SK-N-SH (cell line): ENCODE measurements around the gene ARPIN. TPM values are rescaled to one million over a fixed set of nuclear protein-coding genes. Genes with fewer than 3 reads are reported as not detected.

Source experiments
- CTCF ChIA-PET: fragments of 300-600, 350-600 bp; formaldehyde crosslinking; extraction: SDS; loops from one replicate; lab custom pipeline; 2021; lab: Yijun Ruan, JAX
- POLR2A ChIA-PET: fragments of 350-600 bp; sonication (Branson Sonifier 250); formaldehyde crosslinking; extraction: SDS; loops from one replicate; lab custom pipeline; 2020; ENCODE audit warnings: antibody characterized with exemption, inconsistent platforms; lab: Yijun Ruan, JAX
- DNase-seq: peaks from one replicate; pipeline ENCODE4 v3.0.0; 2012
- H2AFZ ChIP-seq: fragments of 200-600 bp; sonication (generic); 2 replicates; pipeline ENCODE4 v1.8.1; 2016; ENCODE audit warnings: antibody characterized with exemption, mild to moderate bottlenecking, low read depth
- H3F3A ChIP-seq: fragments of 200-600 bp; sonication (generic); replicated peaks from 2 replicates; pipeline ENCODE3; 2016; ENCODE audit warnings: antibody characterized with exemption, mild to moderate bottlenecking; ENCODE audit not compliant: insufficient read depth
- H3K27ac ChIP-seq, 2 experiments: fragments of 200-500 bp in 1 of 2; fragments of 200-600 bp in 1 of 2; sonication (Bioruptor generic) in 1 of 2; sonication (generic), shearing (Covaris generic) in 1 of 2; 2 replicates each; pipeline versions ENCODE4 v1.5.1 to v1.6.1; 2014 to 2016; ENCODE audit warnings: low read depth in 2 of 2, inconsistent platforms in 1 of 2, low read length in 1 of 2, mild to moderate bottlenecking in 1 of 2, mixed read lengths in 1 of 2
- H3K27me3 ChIP-seq: fragments of 200-600 bp; sonication (generic), shearing (Covaris generic); 2 replicates; pipeline ENCODE4 v1.6.1; 2016; ENCODE audit warnings: mixed run types; ENCODE audit not compliant: insufficient read depth
- H3K36me3 ChIP-seq, 2 experiments: fragments of 200-500 bp in 1 of 2; fragments of 200-600 bp in 1 of 2; sonication (Bioruptor generic) in 1 of 2; sonication (generic) in 1 of 2; replicated peaks in 1 of 2; 2 replicates each; pipeline versions ENCODE3 to v1.5.1; 2014 to 2016; ENCODE audit warnings: low read length in 1 of 2, mild to moderate bottlenecking in 1 of 2; ENCODE audit not compliant: insufficient read depth in 2 of 2, control insufficient read depth in 1 of 2
- H3K4me1 ChIP-seq, 2 experiments: fragments of 200-500 bp in 1 of 2; fragments of 200-600 bp in 1 of 2; sonication (Bioruptor generic) in 1 of 2; sonication (generic), shearing (Covaris generic) in 1 of 2; 2 replicates each; pipeline versions ENCODE4 v1.5.1 to v1.6.1; 2014 to 2016; ENCODE audit warnings: low read depth in 1 of 2, low read length in 1 of 2, mixed run types in 1 of 2; ENCODE audit not compliant: insufficient read depth in 2 of 2, control insufficient read depth in 1 of 2
- H3K4me2 ChIP-seq: fragments of 200-600 bp; sonication (generic), shearing (Covaris generic); 2 replicates; pipeline ENCODE4 v1.6.1; 2017; ENCODE audit warnings: mixed run types
- H3K4me3 ChIP-seq, 2 experiments: fragments of 200-500 bp in 1 of 2; fragments of 200-600 bp in 1 of 2; sonication (Bioruptor generic) in 1 of 2; sonication (generic), shearing (Covaris generic) in 1 of 2; 2 replicates each; pipeline versions ENCODE4 v1.5.1 to v1.8.1; 2014 to 2016; ENCODE audit warnings: low read depth in 2 of 2, inconsistent platforms in 1 of 2, low read length in 1 of 2, mild to moderate bottlenecking in 1 of 2, mixed read lengths in 1 of 2, moderate library complexity in 1 of 2
- H3K79me2 ChIP-seq: fragments of 200-600 bp; sonication (generic); 2 replicates; pipeline ENCODE4 v1.8.1; 2017; ENCODE audit warnings: mild to moderate bottlenecking; ENCODE audit not compliant: insufficient read depth
- H3K9ac ChIP-seq: fragments of 200-600 bp; sonication (generic); 2 replicates; pipeline ENCODE4 v1.6.1; 2017; ENCODE audit warnings: mixed run types
- H3K9me2 ChIP-seq: fragments of 200-600 bp; sonication (generic); 2 replicates; pipeline ENCODE4 v1.6.1; 2017; ENCODE audit warnings: mixed run types
- H3K9me3 ChIP-seq: fragments of 200-600 bp; sonication (generic); 2 replicates; pipeline ENCODE4 v1.6.1; 2017; ENCODE audit warnings: mixed run types, mild to moderate bottlenecking, moderate library complexity
- H4K20me1 ChIP-seq: fragments of 200-600 bp; sonication (generic); 2 replicates; pipeline ENCODE4 v1.6.1; 2017; ENCODE audit warnings: mild to moderate bottlenecking, mixed run types; ENCODE audit not compliant: insufficient read depth
- CHD2 ChIP-seq: fragments of 150-350 bp; IDR thresholded peaks from 2 replicates; pipeline ENCODE4 v1.6.1; 2018; ENCODE audit warnings: low read length; ENCODE audit not compliant: partially characterized antibody
- ELF1 ChIP-seq: IDR thresholded peaks from 2 replicates; pipeline ENCODE4 v1.4.0; 2012
- EP300 ChIP-seq, 2 experiments: IDR thresholded peaks; 2 replicates each; pipeline versions ENCODE4 v1.4.0 to v1.6.1; 2012; ENCODE audit warnings: borderline replicate concordance in 1 of 2, low read depth in 1 of 2, low read length in 1 of 2
- FOXJ3 ChIP-seq: sonication (generic); formaldehyde crosslinking; IDR thresholded peaks from 2 replicates; pipeline ENCODE4 v1.5.1; 2020; ENCODE audit warnings: mild to moderate bottlenecking, missing genetic modification reagents
- GABPA ChIP-seq: IDR thresholded peaks from 2 replicates; pipeline ENCODE4 v1.4.0; 2012; ENCODE audit warnings: low read depth, mild to moderate bottlenecking
- GATA2 ChIP-seq: sonication (generic); formaldehyde crosslinking; IDR thresholded peaks from 2 replicates; pipeline ENCODE4 v1.5.0; 2020; ENCODE audit warnings: mild to moderate bottlenecking, missing genetic modification reagents
- MEF2A ChIP-seq: IDR thresholded peaks from 2 replicates; pipeline ENCODE4 v1.4.0; 2012; ENCODE audit warnings: low read depth, borderline replicate concordance
- NFIC ChIP-seq: IDR thresholded peaks from 2 replicates; pipeline ENCODE4 v1.4.0; 2012; ENCODE audit warnings: borderline replicate concordance
- TAF1 ChIP-seq: IDR thresholded peaks from 2 replicates; pipeline ENCODE4 v1.6.1; 2012; ENCODE audit warnings: low read depth, mild to moderate bottlenecking, low read length, moderate library complexity, borderline replicate concordance
- TEAD4 ChIP-seq: IDR thresholded peaks from 2 replicates; pipeline ENCODE4 v1.4.0; 2012; ENCODE audit warnings: mild to moderate bottlenecking, borderline replicate concordance; ENCODE audit not compliant: insufficient read depth
- YY1 ChIP-seq: IDR thresholded peaks from 2 replicates; pipeline ENCODE4 v1.4.0; 2012; ENCODE audit warnings: low read depth, mild to moderate bottlenecking
- WGBS: methylation state at CpG from one replicate; pipeline ENCODE4 v1.1.6; 2017; ENCODE audit warnings: low lambda C conversion rate; 5-methylcytosine and 5-hydroxymethylcytosine counted together
- polyA plus RNA-seq, 3 experiments: library from polyadenylated mRNA; depleted of rRNA; stranded (reverse); fragments of >200 nt; gene quantifications; 2 replicates each; pipeline ENCODE4 v1.2.3, GENCODE V29; 2012
- TF ChIP-seq, protein P1 (sequence below): fragments of 150-350 bp; IDR thresholded peaks from 2 replicates; pipeline ENCODE4 v1.6.1; 2016; ENCODE audit warnings: mild to moderate bottlenecking, low read depth, low read length
- TF ChIP-seq, protein P2 (sequence below): IDR thresholded peaks from 2 replicates; pipeline ENCODE4 v1.6.1; 2012; ENCODE audit warnings: mild to moderate bottlenecking, low read depth, low read length, moderate library complexity
- TF ChIP-seq, protein P3 (sequence below): IDR thresholded peaks from 2 replicates; pipeline ENCODE4; 2012
- TF ChIP-seq, protein P4 (sequence below): fragments of 200-600 bp; sonication (generic); IDR thresholded peaks from 2 replicates; pipeline ENCODE4 v1.6.1; 2017; ENCODE audit warnings: antibody characterized with exemption, mild to moderate bottlenecking, moderate library complexity
- TF ChIP-seq, protein P5 (sequence below): IDR thresholded peaks from 2 replicates; pipeline ENCODE4 v1.4.0; 2012; ENCODE audit warnings: low read depth, borderline replicate concordance
- TF ChIP-seq, protein P6 (sequence below): fragments of 150-350 bp; IDR thresholded peaks from 2 replicates; pipeline ENCODE4 v1.6.1; 2017; ENCODE audit warnings: antibody characterized with exemption, low read length, low read depth, borderline replicate concordance

ARPIN gene
- polyA plus RNA-seq, 1 of the 3 experiments (the other 2 are of a cell fraction) = 13.5 TPM

DNA sequence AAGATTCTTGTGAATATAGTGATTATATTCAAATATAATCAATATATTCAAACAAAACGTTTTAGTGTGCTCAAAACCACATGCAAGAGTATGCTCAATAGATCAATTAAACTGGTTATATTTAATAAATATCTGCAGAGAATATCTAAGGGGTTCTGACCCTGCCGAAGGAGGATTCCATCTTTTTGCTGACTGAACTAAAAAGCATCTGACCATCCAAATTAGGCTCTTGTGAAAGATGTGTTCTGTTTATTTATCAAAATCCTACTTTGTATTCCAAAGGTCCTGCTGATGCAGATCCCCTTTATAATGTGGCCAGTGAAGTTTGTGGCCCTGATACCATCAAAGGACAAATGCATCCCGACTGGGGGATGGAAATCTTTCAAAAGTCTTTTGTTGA is 41.8 kb upstream of the ARPIN start (continued):
- no peak for TF ChIP-seq YY1
- TF ChIP-seq, protein P1, sequence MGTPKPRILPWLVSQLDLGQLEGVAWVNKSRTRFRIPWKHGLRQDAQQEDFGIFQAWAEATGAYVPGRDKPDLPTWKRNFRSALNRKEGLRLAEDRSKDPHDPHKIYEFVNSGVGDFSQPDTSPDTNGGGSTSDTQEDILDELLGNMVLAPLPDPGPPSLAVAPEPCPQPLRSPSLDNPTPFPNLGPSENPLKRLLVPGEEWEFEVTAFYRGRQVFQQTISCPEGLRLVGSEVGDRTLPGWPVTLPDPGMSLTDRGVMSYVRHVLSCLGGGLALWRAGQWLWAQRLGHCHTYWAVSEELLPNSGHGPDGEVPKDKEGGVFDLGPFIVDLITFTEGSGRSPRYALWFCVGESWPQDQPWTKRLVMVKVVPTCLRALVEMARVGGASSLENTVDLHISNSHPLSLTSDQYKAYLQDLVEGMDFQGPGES = no peak

DNA sequence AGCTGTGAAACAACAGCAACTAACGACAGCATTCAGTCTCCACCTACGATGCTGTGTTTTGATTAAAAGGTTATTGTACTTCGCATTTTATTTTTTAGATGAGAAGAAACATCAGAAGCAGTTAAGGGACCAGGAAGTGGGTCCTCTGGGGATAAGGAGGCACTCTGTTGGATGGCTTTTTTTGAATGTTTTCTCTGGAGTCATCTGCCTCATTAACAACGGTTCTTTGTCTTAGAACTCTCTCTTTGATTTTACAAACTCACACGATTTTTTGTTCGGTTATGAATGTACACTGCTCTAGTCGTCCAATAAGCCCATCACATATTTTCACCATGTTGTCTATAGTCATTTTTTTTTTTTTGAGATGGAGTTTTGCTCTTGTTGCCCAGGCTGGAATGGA is 36.0 kb upstream of the ARPIN start:
- Histone ChIP-seq H3K27me3 (no peaks in the 10 kb centered on the region), H3K27ac (no peak overlapping the region), H3K4me1 (no peaks in the 10 kb centered on the region), H3K9ac (no peak overlapping the region), H3K4me3 (no peak overlapping the region), H3K4me2 (no peak overlapping the region), H3K9me2 (no peaks in the 10 kb centered on the region), H2AFZ (no peak overlapping the region), H3F3A (no peaks in the 10 kb centered on the region), H3K36me3 (no peaks in the 10 kb centered on the region), H4K20me1 (no peaks in the 10 kb centered on the region), H3K9me3 (no peaks in the 10 kb centered on the region), H3K79me2 (no peaks in the 10 kb centered on the region)
- ChIA-PET CTCF (interaction anchor here (1.0 to 1.8 kb wide), 2 partner anchors 11 to 123 kb away, joined by 3 to 4 read pairs; no protein-coding TSS in a partner anchor), POLR2A (no interaction called here)
- TF ChIP-seq TEAD4 (no peak), FOXJ3 (no peak), CHD2 (no peak), YY1 (no peak), NFIC (no peak), EP300 (IDR thresholded peaks at IDR 0.05; ENCODE audit: borderline replicate concordance in 1 of 2, low read depth in 1 of 2, low read length in 1 of 2) (no peak), GATA2 (CRISPR knock-in tag) (no peak), TAF1 (no peak), GABPA (no peak), MEF2A (no peak), ELF1 (no peak)
- TF ChIP-seq, protein P2, sequence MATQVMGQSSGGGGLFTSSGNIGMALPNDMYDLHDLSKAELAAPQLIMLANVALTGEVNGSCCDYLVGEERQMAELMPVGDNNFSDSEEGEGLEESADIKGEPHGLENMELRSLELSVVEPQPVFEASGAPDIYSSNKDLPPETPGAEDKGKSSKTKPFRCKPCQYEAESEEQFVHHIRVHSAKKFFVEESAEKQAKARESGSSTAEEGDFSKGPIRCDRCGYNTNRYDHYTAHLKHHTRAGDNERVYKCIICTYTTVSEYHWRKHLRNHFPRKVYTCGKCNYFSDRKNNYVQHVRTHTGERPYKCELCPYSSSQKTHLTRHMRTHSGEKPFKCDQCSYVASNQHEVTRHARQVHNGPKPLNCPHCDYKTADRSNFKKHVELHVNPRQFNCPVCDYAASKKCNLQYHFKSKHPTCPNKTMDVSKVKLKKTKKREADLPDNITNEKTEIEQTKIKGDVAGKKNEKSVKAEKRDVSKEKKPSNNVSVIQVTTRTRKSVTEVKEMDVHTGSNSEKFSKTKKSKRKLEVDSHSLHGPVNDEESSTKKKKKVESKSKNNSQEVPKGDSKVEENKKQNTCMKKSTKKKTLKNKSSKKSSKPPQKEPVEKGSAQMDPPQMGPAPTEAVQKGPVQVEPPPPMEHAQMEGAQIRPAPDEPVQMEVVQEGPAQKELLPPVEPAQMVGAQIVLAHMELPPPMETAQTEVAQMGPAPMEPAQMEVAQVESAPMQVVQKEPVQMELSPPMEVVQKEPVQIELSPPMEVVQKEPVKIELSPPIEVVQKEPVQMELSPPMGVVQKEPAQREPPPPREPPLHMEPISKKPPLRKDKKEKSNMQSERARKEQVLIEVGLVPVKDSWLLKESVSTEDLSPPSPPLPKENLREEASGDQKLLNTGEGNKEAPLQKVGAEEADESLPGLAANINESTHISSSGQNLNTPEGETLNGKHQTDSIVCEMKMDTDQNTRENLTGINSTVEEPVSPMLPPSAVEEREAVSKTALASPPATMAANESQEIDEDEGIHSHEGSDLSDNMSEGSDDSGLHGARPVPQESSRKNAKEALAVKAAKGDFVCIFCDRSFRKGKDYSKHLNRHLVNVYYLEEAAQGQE = no peak
- TF ChIP-seq, protein P3, sequence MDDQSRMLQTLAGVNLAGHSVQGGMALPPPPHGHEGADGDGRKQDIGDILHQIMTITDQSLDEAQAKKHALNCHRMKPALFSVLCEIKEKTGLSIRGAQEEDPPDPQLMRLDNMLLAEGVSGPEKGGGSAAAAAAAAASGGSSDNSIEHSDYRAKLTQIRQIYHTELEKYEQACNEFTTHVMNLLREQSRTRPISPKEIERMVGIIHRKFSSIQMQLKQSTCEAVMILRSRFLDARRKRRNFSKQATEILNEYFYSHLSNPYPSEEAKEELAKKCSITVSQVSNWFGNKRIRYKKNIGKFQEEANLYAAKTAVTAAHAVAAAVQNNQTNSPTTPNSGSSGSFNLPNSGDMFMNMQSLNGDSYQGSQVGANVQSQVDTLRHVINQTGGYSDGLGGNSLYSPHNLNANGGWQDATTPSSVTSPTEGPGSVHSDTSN = no peak
- TF ChIP-seq, protein P4, sequence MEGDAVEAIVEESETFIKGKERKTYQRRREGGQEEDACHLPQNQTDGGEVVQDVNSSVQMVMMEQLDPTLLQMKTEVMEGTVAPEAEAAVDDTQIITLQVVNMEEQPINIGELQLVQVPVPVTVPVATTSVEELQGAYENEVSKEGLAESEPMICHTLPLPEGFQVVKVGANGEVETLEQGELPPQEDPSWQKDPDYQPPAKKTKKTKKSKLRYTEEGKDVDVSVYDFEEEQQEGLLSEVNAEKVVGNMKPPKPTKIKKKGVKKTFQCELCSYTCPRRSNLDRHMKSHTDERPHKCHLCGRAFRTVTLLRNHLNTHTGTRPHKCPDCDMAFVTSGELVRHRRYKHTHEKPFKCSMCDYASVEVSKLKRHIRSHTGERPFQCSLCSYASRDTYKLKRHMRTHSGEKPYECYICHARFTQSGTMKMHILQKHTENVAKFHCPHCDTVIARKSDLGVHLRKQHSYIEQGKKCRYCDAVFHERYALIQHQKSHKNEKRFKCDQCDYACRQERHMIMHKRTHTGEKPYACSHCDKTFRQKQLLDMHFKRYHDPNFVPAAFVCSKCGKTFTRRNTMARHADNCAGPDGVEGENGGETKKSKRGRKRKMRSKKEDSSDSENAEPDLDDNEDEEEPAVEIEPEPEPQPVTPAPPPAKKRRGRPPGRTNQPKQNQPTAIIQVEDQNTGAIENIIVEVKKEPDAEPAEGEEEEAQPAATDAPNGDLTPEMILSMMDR = no peak
- TF ChIP-seq, protein P5, sequence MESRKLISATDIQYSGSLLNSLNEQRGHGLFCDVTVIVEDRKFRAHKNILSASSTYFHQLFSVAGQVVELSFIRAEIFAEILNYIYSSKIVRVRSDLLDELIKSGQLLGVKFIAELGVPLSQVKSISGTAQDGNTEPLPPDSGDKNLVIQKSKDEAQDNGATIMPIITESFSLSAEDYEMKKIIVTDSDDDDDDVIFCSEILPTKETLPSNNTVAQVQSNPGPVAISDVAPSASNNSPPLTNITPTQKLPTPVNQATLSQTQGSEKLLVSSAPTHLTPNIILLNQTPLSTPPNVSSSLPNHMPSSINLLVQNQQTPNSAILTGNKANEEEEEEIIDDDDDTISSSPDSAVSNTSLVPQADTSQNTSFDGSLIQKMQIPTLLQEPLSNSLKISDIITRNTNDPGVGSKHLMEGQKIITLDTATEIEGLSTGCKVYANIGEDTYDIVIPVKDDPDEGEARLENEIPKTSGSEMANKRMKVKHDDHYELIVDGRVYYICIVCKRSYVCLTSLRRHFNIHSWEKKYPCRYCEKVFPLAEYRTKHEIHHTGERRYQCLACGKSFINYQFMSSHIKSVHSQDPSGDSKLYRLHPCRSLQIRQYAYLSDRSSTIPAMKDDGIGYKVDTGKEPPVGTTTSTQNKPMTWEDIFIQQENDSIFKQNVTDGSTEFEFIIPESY = no peak
- TF ChIP-seq, protein P1 = no peak
- TF ChIP-seq, protein P6, sequence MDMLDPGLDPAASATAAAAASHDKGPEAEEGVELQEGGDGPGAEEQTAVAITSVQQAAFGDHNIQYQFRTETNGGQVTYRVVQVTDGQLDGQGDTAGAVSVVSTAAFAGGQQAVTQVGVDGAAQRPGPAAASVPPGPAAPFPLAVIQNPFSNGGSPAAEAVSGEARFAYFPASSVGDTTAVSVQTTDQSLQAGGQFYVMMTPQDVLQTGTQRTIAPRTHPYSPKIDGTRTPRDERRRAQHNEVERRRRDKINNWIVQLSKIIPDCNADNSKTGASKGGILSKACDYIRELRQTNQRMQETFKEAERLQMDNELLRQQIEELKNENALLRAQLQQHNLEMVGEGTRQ = no peak
- no peak for DNase-seq
- 67% methylated on average over 7 of the region's 7 CpGs for WGBS
